ENCODE measurements around the gene RFT1. TPM values are rescaled to one million over a fixed set of nuclear protein-coding genes. Genes with fewer than 3 reads are reported as not detected.

Gene RFT1
- total RNA-seq, 1 experiment from 2014 or later: 35.7 TPM

DNA sequence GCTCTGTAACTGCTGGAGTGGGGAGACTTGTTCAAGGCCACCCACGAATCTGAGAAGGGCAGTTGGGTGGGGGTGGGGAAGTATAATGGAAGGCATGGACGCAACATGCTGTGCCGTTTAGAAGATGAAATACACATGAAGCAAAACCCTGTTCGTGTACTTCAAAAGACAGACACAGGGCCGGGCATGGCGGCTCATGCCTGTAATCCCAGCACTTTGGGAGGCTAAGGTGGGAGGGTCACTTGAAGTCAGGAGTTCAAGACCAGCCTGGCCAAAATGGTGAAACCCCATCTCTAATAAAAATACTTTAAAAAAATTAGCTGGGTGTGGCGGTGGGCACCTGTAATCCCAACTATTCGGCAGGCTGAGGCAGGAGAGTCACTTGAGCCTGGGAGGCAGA is 47.5 kb downstream of the RFT1 start:
- Histone ChIP-seq H3K4me3 (ENCODE audit: low read depth, low read length) (no peak overlapping the region), H3K4me1 (peaks cover 11% of the 10 kb centered on the region), H3K9me3 (no peaks in the 10 kb centered on the region), H3K36me3 (ENCODE audit: control insufficient read depth, insufficient read depth, low read length) (no peaks in the 10 kb centered on the region), H3K27me3 (replicated peaks; ENCODE audit: control insufficient read depth, insufficient read depth, low read length) (no peaks in the 10 kb centered on the region)
- intact Hi-C loops (cut with micrococcal nuclease; ENCODE audit: unreplicated experiment): no loop called here
- POLR2A ChIA-PET: no interaction called here
- Mint-ChIP-seq H3K9me3 (ENCODE audit: unreplicated experiment) (no peaks in the 10 kb centered on the region), H3K27ac (ENCODE audit: unreplicated experiment) (no peak overlapping the region), H3K36me3 (ENCODE audit: insufficient read depth, unreplicated experiment) (peaks cover 10% of the 10 kb centered on the region), H3K27me3 (ENCODE audit: insufficient read depth, unreplicated experiment) (no peaks in the 10 kb centered on the region), H3K4me1 (ENCODE audit: low read depth, unreplicated experiment) (peaks cover 10% of the 10 kb centered on the region), H3K4me3 (ENCODE audit: unreplicated experiment) (no peak overlapping the region)
- TF ChIP-seq CTCF (IDR thresholded peaks at IDR 0.05; ENCODE audit: insufficient read depth in 1 of 2, low read depth in 1 of 2, low read length in 1 of 2, severe bottlenecking in 1 of 2, unreplicated experiment in 1 of 2): no peak
- DNase-seq: no peak
- CTCF ChIA-PET: interaction anchor here (0.7 kb wide), 2 partner anchors 129 to 199 kb away, joined by 4 read pairs; no protein-coding TSS in a partner anchor
- BruUV-seq (replicated peaks): no TSS peak

DNA sequence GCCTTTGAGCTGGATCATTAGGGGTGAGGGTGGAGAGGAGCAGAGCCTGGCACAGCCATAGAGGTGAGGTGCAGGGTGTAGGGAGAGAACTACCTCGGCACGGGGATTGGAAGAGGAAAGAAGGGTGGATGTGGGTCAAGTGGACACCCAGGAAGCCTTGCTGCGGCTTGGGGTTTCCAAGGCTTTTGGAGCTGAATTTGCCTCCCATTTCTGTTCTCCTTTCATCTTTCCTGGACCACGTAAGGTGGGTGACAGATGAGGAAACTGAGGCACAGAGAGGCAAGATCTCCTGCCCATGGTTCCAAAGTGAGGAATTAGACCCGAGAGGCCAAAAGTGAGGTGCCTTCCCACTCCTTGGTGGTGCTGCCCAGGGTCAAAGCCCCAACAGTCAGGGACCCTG is 48.9 kb downstream of the RFT1 start:
- H3K27ac Mint-ChIP-seq (ENCODE audit: unreplicated experiment): no peak overlapping the region
- H3K36me3 Mint-ChIP-seq (ENCODE audit: insufficient read depth, unreplicated experiment): no peaks in the 10 kb centered on the region
- TF ChIP-seq CTCF (IDR thresholded peaks at IDR 0.05; ENCODE audit: insufficient read depth in 1 of 2, low read depth in 1 of 2, low read length in 1 of 2, severe bottlenecking in 1 of 2, unreplicated experiment in 1 of 2): no peak
- no peak overlapping the region for H3K4me3 Mint-ChIP-seq (ENCODE audit: unreplicated experiment)
- POLR2A ChIA-PET: no interaction called here
- Histone ChIP-seq H3K4me3 (ENCODE audit: low read depth, low read length) (no peak overlapping the region), H3K4me1 (peaks cover 11% of the 10 kb centered on the region), H3K36me3 (ENCODE audit: control insufficient read depth, insufficient read depth, low read length) (no peaks in the 10 kb centered on the region), H3K27me3 (replicated peaks; ENCODE audit: control insufficient read depth, insufficient read depth, low read length) (no peaks in the 10 kb centered on the region), H3K9me3 (no peaks in the 10 kb centered on the region)
- intact Hi-C loops (cut with micrococcal nuclease; ENCODE audit: unreplicated experiment): no loop called here
- H3K9me3 Mint-ChIP-seq (ENCODE audit: unreplicated experiment): no peaks in the 10 kb centered on the region
- no peak for DNase-seq
- peaks cover 10% of the 10 kb centered on the region for H3K4me1 Mint-ChIP-seq (ENCODE audit: low read depth, unreplicated experiment)
- H3K27me3 Mint-ChIP-seq (ENCODE audit: insufficient read depth, unreplicated experiment): no peaks in the 10 kb centered on the region
- CTCF ChIA-PET: no interaction called here
- BruUV-seq (replicated peaks): no TSS peak

DNA sequence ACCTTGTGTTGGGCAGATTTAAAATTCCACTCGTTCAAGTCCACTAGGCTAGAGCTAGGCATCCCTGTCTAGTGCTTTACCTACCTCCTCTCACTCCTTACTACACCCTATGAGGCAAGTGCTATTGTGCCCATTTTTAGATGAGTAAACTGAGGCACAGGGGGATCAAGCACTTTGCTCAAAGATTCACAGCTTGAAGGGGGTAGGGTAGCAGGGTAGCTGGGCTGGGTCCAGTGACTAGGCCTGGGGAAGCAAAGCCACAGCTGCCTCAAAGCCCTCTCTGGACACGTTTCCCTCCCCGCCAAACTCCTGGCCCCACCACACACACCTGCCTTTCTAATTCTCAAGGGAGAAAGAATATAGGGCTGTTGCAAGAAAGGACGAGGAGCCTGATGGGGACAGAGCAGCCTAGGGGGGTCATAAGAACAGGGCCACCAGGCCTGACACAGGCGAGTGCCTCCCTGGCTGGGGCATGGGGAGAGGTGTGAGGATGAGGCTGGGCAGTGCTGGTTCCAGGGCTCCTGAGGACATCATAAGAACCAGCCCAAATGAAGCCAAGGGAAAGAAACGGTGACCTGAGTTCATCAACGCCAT is 49.5 kb downstream of the RFT1 start:
- H3K36me3 ChIP-seq (ENCODE audit: control insufficient read depth, insufficient read depth, low read length): no peaks in the 10 kb centered on the region
- peaks cover 11% of the 10 kb centered on the region for H3K4me1 ChIP-seq
- H3K4me1 Mint-ChIP-seq (ENCODE audit: low read depth, unreplicated experiment): peaks cover 10% of the 10 kb centered on the region
- no peak overlapping the region for H3K27ac Mint-ChIP-seq (ENCODE audit: unreplicated experiment)
- intact Hi-C loops (cut with micrococcal nuclease; ENCODE audit: unreplicated experiment): no loop called here
- ChIA-PET POLR2A (no interaction called here), CTCF (no interaction called here)
- H3K27me3 ChIP-seq (replicated peaks; ENCODE audit: control insufficient read depth, insufficient read depth, low read length): no peaks in the 10 kb centered on the region
- H3K9me3 Mint-ChIP-seq (ENCODE audit: unreplicated experiment): no peaks in the 10 kb centered on the region
- no peaks in the 10 kb centered on the region for H3K36me3 Mint-ChIP-seq (ENCODE audit: insufficient read depth, unreplicated experiment)
- no peak for TF ChIP-seq CTCF (IDR thresholded peaks at IDR 0.05; ENCODE audit: insufficient read depth in 1 of 2, low read depth in 1 of 2, low read length in 1 of 2, severe bottlenecking in 1 of 2, unreplicated experiment in 1 of 2)
- no peaks in the 10 kb centered on the region for H3K27me3 Mint-ChIP-seq (ENCODE audit: insufficient read depth, unreplicated experiment)
- no peak overlapping the region for H3K4me3 ChIP-seq (ENCODE audit: low read depth, low read length)
- no TSS peak for BruUV-seq (replicated peaks)
- no peaks in the 10 kb centered on the region for H3K9me3 ChIP-seq
- DNase-seq: no peak
- H3K4me3 Mint-ChIP-seq (ENCODE audit: unreplicated experiment): no peak overlapping the region

All from Caco-2 (cell line).